ENCODE results near the gene CPB1. TPM values are rescaled to one million over a fixed set of nuclear protein-coding genes. Genes with fewer than 3 reads are reported as not detected.
"Not testable (repeated sequence)": the region's sequence is repeated elsewhere in the genome, so short reads cannot be mapped to it uniquely, and the experiment has no call there.

The CPB1 gene
- not detected for total RNA-seq

DNA sequence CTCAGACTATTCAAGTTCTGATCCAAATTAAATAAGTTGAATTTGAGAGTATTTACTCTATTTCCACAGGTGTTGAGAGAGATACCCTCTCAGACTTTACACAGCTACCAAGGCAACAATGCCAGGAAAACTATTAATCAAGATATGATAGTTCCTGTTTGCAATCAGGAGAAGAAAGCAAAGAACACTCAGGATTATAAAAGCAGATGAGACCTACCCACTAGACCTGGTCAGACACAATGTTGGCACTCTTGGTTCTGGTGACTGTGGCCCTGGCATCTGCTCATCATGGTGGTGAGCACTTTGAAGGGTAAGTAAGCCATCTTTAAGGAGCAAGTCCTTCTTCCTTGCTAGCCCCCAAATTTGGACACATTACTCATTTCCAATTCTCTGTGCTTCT lies at the start of gene CPB1:
TSS of gene CPB1 (plus strand) at position 227 of the 400 bp plus-strand sequence. CDS start at position 240, 13 bp downstream.
- Mint-ChIP-seq H3K9me3 (ENCODE audit: low read depth) (no peaks in the 10 kb centered on the region), H3K27ac (no peak within 1 kb of the TSS), H3K4me1 (no peaks in the 10 kb centered on the region)

GRCh38 chr3:148778926-148779325 lies 48.7 kb upstream of the CPB1 start:
- DNase-seq (no peak), ATAC-seq (no peak)
- no peak overlapping the region for H3K4me3 Mint-ChIP-seq
- H3K27me3 Mint-ChIP-seq, result no peaks in the 10 kb centered on the region
- CTCF ChIA-PET, result no interaction called here
- no peak overlapping the region for H3K27ac Mint-ChIP-seq
- no peaks in the 10 kb centered on the region for H3K36me3 Mint-ChIP-seq
- no peaks in the 10 kb centered on the region for H3K9me3 Mint-ChIP-seq (ENCODE audit: low read depth)
- H3K4me1 Mint-ChIP-seq, result no peaks in the 10 kb centered on the region

More for the DNA sequence above, at the start of gene CPB1:
- H3K36me3 Mint-ChIP-seq, result no peaks in the 10 kb centered on the region
- peaks cover 13% of the 10 kb centered on the region for H3K27me3 Mint-ChIP-seq
- DNase-seq, result no peak
- H3K4me3 Mint-ChIP-seq, result no peak within 1 kb of the TSS
- ATAC-seq, result no peak
- CTCF ChIA-PET, result no interaction called here

GRCh38 chr3:148785026-148785425 lies 42.6 kb upstream of the CPB1 start:
- H3K27ac Mint-ChIP-seq; H3K4me1 Mint-ChIP-seq; DNase-seq; H3K9me3 Mint-ChIP-seq (ENCODE audit: low read depth); H3K27me3 Mint-ChIP-seq; H3K36me3 Mint-ChIP-seq; CTCF ChIA-PET; H3K4me3 Mint-ChIP-seq; ATAC-seq: not testable (repeated sequence)

GRCh38 chr3:148786159-148786558 lies 41.5 kb upstream of the CPB1 start:
- H3K4me1 Mint-ChIP-seq; H3K27me3 Mint-ChIP-seq; H3K4me3 Mint-ChIP-seq; DNase-seq; H3K27ac Mint-ChIP-seq; CTCF ChIA-PET; H3K9me3 Mint-ChIP-seq (ENCODE audit: low read depth); H3K36me3 Mint-ChIP-seq; ATAC-seq: not testable (repeated sequence)

DNA sequence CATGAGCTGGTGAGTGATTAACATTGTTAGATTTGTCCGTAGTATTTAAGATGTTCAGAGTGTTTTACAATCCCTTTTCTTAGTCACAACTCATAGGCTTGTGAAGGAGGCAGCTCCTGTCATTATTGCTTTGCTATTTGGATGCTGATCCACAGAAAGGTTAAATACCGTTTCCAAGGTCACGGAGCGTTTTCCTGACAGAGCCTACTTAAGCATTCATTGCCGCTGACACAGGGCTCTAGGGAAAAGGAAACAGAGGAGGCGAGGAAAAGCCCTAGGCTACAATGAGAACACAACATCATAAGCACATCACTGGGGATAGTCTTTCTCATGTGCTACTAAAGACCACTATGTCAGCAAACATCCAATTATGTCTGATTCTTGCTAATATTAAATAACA lies 38.5 kb upstream of the CPB1 start:
- H3K36me3 Mint-ChIP-seq, result no peaks in the 10 kb centered on the region
- ATAC-seq (no peak), DNase-seq (no peak)
- no peaks in the 10 kb centered on the region for H3K4me1 Mint-ChIP-seq
- CTCF ChIA-PET, result no interaction called here
- H3K27me3 Mint-ChIP-seq, result no peaks in the 10 kb centered on the region
- no peak overlapping the region for H3K27ac Mint-ChIP-seq
- H3K4me3 Mint-ChIP-seq, result no peak overlapping the region
- H3K9me3 Mint-ChIP-seq (ENCODE audit: low read depth), result no peaks in the 10 kb centered on the region

DNA sequence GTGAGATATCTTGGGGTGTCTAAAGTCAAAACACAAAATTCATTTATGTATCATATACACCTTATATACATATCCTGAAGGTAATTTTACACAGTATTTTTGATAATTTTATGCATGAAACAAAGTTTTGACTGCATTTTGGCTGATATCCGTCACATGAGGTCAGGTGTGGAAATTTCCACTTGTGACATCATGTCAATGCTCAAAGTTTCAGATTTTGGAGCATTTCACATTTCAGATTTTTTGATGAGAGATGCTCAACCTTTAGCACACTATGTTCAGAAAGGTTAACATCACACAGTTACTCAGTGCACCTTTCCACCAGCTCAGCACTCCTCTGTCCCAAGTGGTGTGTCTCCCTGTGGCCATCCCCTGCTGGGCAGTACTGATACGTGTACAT lies 37.7 kb upstream of the CPB1 start:
- ATAC-seq (no peak), DNase-seq (no peak)
- Mint-ChIP-seq H3K36me3 (no peaks in the 10 kb centered on the region), H3K27ac (no peak overlapping the region), H3K27me3 (no peaks in the 10 kb centered on the region), H3K9me3 (ENCODE audit: low read depth) (no peaks in the 10 kb centered on the region), H3K4me3 (no peak overlapping the region), H3K4me1 (no peaks in the 10 kb centered on the region)
- CTCF ChIA-PET, result no interaction called here

DNA sequence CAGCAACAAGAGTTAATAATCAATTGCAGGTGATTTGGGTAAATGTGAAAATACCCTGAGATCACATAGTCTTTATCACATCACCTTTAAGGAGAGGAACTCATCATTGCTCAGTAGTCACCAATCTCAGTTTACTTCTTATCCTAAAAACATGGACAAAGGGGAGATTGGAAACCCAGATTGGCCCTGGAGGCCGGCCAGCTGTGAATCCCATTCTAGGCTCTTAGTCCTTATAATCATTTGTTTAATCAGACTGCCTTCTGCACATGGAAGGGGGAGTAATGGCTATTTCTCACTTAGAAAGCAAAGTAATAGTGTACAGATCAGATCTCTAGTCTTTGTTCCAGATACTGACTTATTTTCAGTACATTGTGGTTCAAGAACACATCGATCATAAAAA lies 37.2 kb upstream of the CPB1 start:
- ATAC-seq (no peak), DNase-seq (no peak)
- H3K36me3 Mint-ChIP-seq, result no peaks in the 10 kb centered on the region
- no peaks in the 10 kb centered on the region for H3K9me3 Mint-ChIP-seq (ENCODE audit: low read depth)
- no peaks in the 10 kb centered on the region for H3K4me1 Mint-ChIP-seq
- no peak overlapping the region for H3K4me3 Mint-ChIP-seq
- no peaks in the 10 kb centered on the region for H3K27me3 Mint-ChIP-seq
- CTCF ChIA-PET, result no interaction called here
- no peak overlapping the region for H3K27ac Mint-ChIP-seq

- H3K27me3 Mint-ChIP-seq, result no peaks in the 10 kb centered on the region
- CTCF ChIA-PET, result no interaction called here
- no peak overlapping the region for H3K27ac Mint-ChIP-seq
- DNase-seq (no peak), ATAC-seq (no peak)
- no peak overlapping the region for H3K4me3 Mint-ChIP-seq
- H3K36me3 Mint-ChIP-seq, result no peaks in the 10 kb centered on the region
- H3K4me1 Mint-ChIP-seq, result no peaks in the 10 kb centered on the region
- H3K9me3 Mint-ChIP-seq (ENCODE audit: low read depth), result no peaks in the 10 kb centered on the region
Measured at GRCh38 chr3:148790851-148791735, 36.5 kb upstream of the CPB1 start.

GRCh38 chr3:148791920-148792319 lies 35.7 kb upstream of the CPB1 start:
- no peaks in the 10 kb centered on the region for H3K27me3 Mint-ChIP-seq
- no peak for DNase-seq
- no peak overlapping the region for H3K27ac Mint-ChIP-seq
- no peak overlapping the region for H3K4me3 Mint-ChIP-seq
- no peak for ATAC-seq
- no peaks in the 10 kb centered on the region for H3K9me3 Mint-ChIP-seq (ENCODE audit: low read depth)
- no peaks in the 10 kb centered on the region for H3K4me1 Mint-ChIP-seq
- no peaks in the 10 kb centered on the region for H3K36me3 Mint-ChIP-seq
- CTCF ChIA-PET, result no interaction called here

DNA sequence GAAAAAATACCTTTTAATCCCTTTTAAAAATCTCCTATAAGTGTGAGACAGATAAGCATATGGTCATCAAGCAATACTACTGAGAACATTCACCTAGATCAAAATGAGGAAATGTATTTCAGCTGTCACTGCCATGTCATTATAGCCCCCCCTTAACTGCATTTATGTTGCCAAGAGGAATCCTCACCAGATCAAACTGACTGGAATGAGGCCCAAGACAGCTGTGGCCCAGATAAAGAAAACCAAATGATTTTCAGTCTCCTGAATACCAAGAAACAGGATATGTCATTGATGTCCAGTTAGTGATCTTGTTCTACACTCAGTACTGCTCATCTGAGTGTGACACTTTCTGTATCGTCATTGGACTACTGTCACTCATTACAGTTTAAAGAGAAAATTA lies 35.1 kb upstream of the CPB1 start:
- H3K27me3 Mint-ChIP-seq, result no peaks in the 10 kb centered on the region
- ATAC-seq (no peak), DNase-seq (no peak)
- no peaks in the 10 kb centered on the region for H3K4me1 Mint-ChIP-seq
- no peak overlapping the region for H3K4me3 Mint-ChIP-seq
- H3K9me3 Mint-ChIP-seq (ENCODE audit: low read depth), result no peaks in the 10 kb centered on the region
- CTCF ChIA-PET, result no interaction called here
- H3K36me3 Mint-ChIP-seq, result no peaks in the 10 kb centered on the region
- H3K27ac Mint-ChIP-seq, result no peak overlapping the region

GRCh38 chr3:148796799-148797198 lies 30.8 kb upstream of the CPB1 start:
- H3K27ac Mint-ChIP-seq, result no peak overlapping the region
- CTCF ChIA-PET, result no interaction called here
- H3K9me3 Mint-ChIP-seq (ENCODE audit: low read depth), result no peaks in the 10 kb centered on the region
- no peak for DNase-seq
- no peaks in the 10 kb centered on the region for H3K4me1 Mint-ChIP-seq
- H3K36me3 Mint-ChIP-seq, result no peaks in the 10 kb centered on the region
- H3K4me3 Mint-ChIP-seq, result no peak overlapping the region
- ATAC-seq, result no peak
- H3K27me3 Mint-ChIP-seq, result no peaks in the 10 kb centered on the region

GRCh38 chr3:148797795-148798194 lies 29.8 kb upstream of the CPB1 start:
- no peak overlapping the region for H3K27ac Mint-ChIP-seq
- H3K4me1 Mint-ChIP-seq, result no peaks in the 10 kb centered on the region
- no peaks in the 10 kb centered on the region for H3K9me3 Mint-ChIP-seq (ENCODE audit: low read depth)
- H3K36me3 Mint-ChIP-seq, result no peaks in the 10 kb centered on the region
- no peak overlapping the region for H3K4me3 Mint-ChIP-seq
- ATAC-seq, result no peak
- no peaks in the 10 kb centered on the region for H3K27me3 Mint-ChIP-seq
- DNase-seq, result no peak
- CTCF ChIA-PET, result no interaction called here

DNA sequence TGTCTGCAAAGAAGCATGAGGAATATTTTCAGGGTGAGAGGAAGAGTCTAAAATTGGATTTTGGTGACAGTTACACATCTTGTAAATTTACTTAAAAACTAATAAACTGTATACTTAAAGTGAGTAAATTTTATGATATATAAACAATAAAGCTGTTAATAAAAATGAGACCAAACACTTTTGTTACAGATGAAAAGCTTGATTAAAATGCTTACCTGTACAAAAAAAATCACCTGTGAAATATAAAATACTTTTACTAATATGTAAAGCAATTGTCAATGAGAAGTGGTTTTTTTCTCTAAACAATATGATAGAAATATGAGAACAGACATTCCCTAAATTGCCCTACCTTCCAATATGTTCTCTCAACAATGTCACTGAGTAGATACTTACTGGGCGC lies 27.2 kb upstream of the CPB1 start:
- Mint-ChIP-seq H3K9me3 (ENCODE audit: low read depth) (no peaks in the 10 kb centered on the region), H3K36me3 (no peaks in the 10 kb centered on the region), H3K27me3 (no peaks in the 10 kb centered on the region), H3K4me3 (no peak overlapping the region), H3K4me1 (no peaks in the 10 kb centered on the region), H3K27ac (no peak overlapping the region)
- ATAC-seq (no peak), DNase-seq (no peak)
- CTCF ChIA-PET, result no interaction called here

GRCh38 chr3:148809835-148810234 lies 17.8 kb upstream of the CPB1 start:
- Mint-ChIP-seq H3K9me3 (ENCODE audit: low read depth) (no peaks in the 10 kb centered on the region), H3K4me3 (no peak overlapping the region), H3K27ac (no peak overlapping the region), H3K27me3 (peaks cover 12% of the 10 kb centered on the region), H3K36me3 (no peaks in the 10 kb centered on the region), H3K4me1 (no peaks in the 10 kb centered on the region)
- no peak for ATAC-seq
- CTCF ChIA-PET, result no interaction called here
- no peak for DNase-seq

Data from activated CD8-positive, alpha-beta memory T cell treated with anti-CD3 and anti-CD28 coated beads, Interleukin-2, amount 10 ng/mL, durations not matched to agents 7 days and 5 days (primary cell).